Endothelial cell of hepatic sinusoid (primary cell): ENCODE results near the gene SLC22A3.

Experiments
- in situ Hi-C: cut with HindIII; loops from 2 replicates; pipeline ENCODE4 v1.10.0; 2017; ENCODE audit warnings: low sequenced_read_pairs

Gene SLC22A3

GRCh38 chr6:160333841-160334240 is 14.3 kb upstream of the SLC22A3 start:
- in situ Hi-C loops: no loop called here

- in situ Hi-C loops: no loop called here
Measured at GRCh38 chr6:160336200-160336599, 12.0 kb upstream of the SLC22A3 start.

GRCh38 chr6:160337301-160337700 is 10.9 kb upstream of the SLC22A3 start:
- in situ Hi-C loops: no loop called here

- in situ Hi-C loops: no loop called here
Measured at GRCh38 chr6:160337991-160338390, 10.2 kb upstream of the SLC22A3 start.

- in situ Hi-C loops: no loop called here
Measured at GRCh38 chr6:160343144-160343543, 5.0 kb upstream of the SLC22A3 start.

- in situ Hi-C loops: no loop called here
Measured at GRCh38 chr6:160344271-160344670, 3.9 kb upstream of the SLC22A3 start.

- in situ Hi-C loops: no loop called here
Measured at GRCh38 chr6:160347259-160348222, 637 bp upstream of the SLC22A3 start.

- in situ Hi-C loops: no loop called here
Measured at GRCh38 chr6:160349020-160349441, 853 bp downstream of the SLC22A3 start.

GRCh38 chr6:160349814-160350350 is 1.7 kb downstream of the SLC22A3 start:
- in situ Hi-C loops: no loop called here

GRCh38 chr6:160353950-160354496 is 5.8 kb downstream of the SLC22A3 start:
- in situ Hi-C loops: no loop called here

- in situ Hi-C loops: no loop called here
Measured at GRCh38 chr6:160355001-160355400, 6.8 kb downstream of the SLC22A3 start.

- in situ Hi-C loops: no loop called here
Measured at GRCh38 chr6:160356074-160356744, 8.0 kb downstream of the SLC22A3 start.

GRCh38 chr6:160357088-160357487 is 8.9 kb downstream of the SLC22A3 start:
- in situ Hi-C loops: no loop called here

GRCh38 chr6:160358225-160359119 is 10.3 kb downstream of the SLC22A3 start:
- in situ Hi-C loops: no loop called here

- in situ Hi-C loops: no loop called here
Measured at GRCh38 chr6:160360955-160361354, 12.8 kb downstream of the SLC22A3 start.

GRCh38 chr6:160362556-160362955 is 14.4 kb downstream of the SLC22A3 start:
- in situ Hi-C loops: no loop called here

GRCh38 chr6:160363016-160363996 is 15.1 kb downstream of the SLC22A3 start:
- in situ Hi-C loops: no loop called here

- in situ Hi-C loops: no loop called here
Measured at GRCh38 chr6:160365117-160365516, 16.9 kb downstream of the SLC22A3 start.
